Mucosa of descending colon (tissue), 3 donors: ENCODE results near the gene TMTC1. TPM values are rescaled to one million over a fixed set of nuclear protein-coding genes. Genes with fewer than 3 reads are reported as not detected.

Source experiments
- ATAC-seq: fragments of 200-7000 bp; cut with Tn5 transposase; one replicate; pipeline ENCODE4 v1.9.1; 2020; ENCODE audit warnings: mild to moderate bottlenecking, moderate library complexity
- DNase-seq, 3 donors: peaks; one replicate each; pipeline ENCODE4 v3.0.0-alpha.2; 2020
- H3K36me3 ChIP-seq: fragments of 200-600 bp; one replicate; pipeline ENCODE4 v1.8.0; 2021; ENCODE audit warnings: low read depth, mild to moderate bottlenecking
- H3K4me1 ChIP-seq: fragments of 200-600 bp; one replicate; pipeline ENCODE4 v1.8.0; 2021; ENCODE audit warnings: low read depth, mild to moderate bottlenecking
- H3K4me3 ChIP-seq: fragments of 200-600 bp; one replicate; pipeline ENCODE4 v1.8.0; 2021; ENCODE audit warnings: mild to moderate bottlenecking
- H3K9me3 ChIP-seq: fragments of 200-600 bp; one replicate; pipeline ENCODE4 v1.8.0; 2021; ENCODE audit warnings: mild to moderate bottlenecking
- intact Hi-C, 2 donors: fragments of 100-400 bp; cut with DNase I in 1 of 2; cut with micrococcal nuclease in 1 of 2; formaldehyde crosslinking; loops; one replicate each; pipeline versions ENCODE4 v1.11.0 to v1.11.1; 2022; cut with DNase I, micrococcal nuclease
- total RNA-seq, 3 donors: library from RNA; stranded (reverse); fragmentation: NEBNext Ultra II Directional in 2 of 3; extraction: Animal tissue kit (Norgen Biotek cat#: 25700) in 2 of 3; gene quantifications; one replicate each; pipeline versions ENCODE4 v1.2.1 to v1.2.4, GENCODE V29; 2021 to 2023
- TF ChIP-seq, protein P1 (sequence below): fragments of 200-600 bp; IDR thresholded peaks from one replicate; pipeline ENCODE4 v1.8.0; 2022; ENCODE audit warnings: antibody characterized with exemption, mild to moderate bottlenecking
- donor health status: DM: no; HTN: no; CAD: no; lungs with moderate emphysema.
- donor health status: DM: no; HTN: no; CAD: no.
- donor health status: DM: no; HTN: yes; CAD: no.

The TMTC1 gene
- total RNA-seq, 3 donors from 2014 or later = 2.5 to 49.1 (median 10.5) TPM

GRCh38 chr12:29510591-29511185 is 273.1 kb downstream of the TMTC1 start:
- DNase-seq = no peak
- TF ChIP-seq, protein P1, sequence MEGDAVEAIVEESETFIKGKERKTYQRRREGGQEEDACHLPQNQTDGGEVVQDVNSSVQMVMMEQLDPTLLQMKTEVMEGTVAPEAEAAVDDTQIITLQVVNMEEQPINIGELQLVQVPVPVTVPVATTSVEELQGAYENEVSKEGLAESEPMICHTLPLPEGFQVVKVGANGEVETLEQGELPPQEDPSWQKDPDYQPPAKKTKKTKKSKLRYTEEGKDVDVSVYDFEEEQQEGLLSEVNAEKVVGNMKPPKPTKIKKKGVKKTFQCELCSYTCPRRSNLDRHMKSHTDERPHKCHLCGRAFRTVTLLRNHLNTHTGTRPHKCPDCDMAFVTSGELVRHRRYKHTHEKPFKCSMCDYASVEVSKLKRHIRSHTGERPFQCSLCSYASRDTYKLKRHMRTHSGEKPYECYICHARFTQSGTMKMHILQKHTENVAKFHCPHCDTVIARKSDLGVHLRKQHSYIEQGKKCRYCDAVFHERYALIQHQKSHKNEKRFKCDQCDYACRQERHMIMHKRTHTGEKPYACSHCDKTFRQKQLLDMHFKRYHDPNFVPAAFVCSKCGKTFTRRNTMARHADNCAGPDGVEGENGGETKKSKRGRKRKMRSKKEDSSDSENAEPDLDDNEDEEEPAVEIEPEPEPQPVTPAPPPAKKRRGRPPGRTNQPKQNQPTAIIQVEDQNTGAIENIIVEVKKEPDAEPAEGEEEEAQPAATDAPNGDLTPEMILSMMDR = no peak
- H3K9me3 ChIP-seq = no peaks in the 10 kb centered on the region
- no peaks in the 10 kb centered on the region for H3K36me3 ChIP-seq
- no peak overlapping the region for H3K4me3 ChIP-seq
- intact Hi-C loops = no loop called here
- no peaks in the 10 kb centered on the region for H3K4me1 ChIP-seq
- no peak for ATAC-seq

DNA sequence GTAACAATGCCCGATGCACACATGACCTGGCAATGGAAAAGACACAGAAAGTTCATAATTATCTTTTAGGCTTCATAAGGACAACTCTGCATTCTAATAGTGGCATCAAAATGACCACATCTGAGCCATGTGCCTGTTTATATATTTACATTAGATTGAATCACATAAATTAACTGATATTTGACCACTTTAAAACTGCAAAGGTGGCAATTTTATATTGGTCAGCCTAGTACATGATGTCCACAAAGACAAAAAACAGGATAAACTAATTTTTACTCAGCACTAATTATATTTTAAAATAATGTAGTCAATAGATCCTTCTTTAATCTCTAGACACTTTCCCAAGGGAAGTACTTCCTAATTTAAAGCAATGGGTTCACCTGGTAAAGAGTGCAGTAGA is 274.2 kb downstream of the TMTC1 start:
- intact Hi-C loops = no loop called here
- DNase-seq = no peak
- ATAC-seq = no peak

GRCh38 chr12:29508949-29509348 is 274.8 kb downstream of the TMTC1 start:
- Histone ChIP-seq H3K4me3 (no peak overlapping the region), H3K36me3 (no peaks in the 10 kb centered on the region), H3K9me3 (no peaks in the 10 kb centered on the region), H3K4me1 (no peaks in the 10 kb centered on the region)
- TF ChIP-seq, protein P1 = no peak
- intact Hi-C loops = no loop called here
- ATAC-seq (no peak), DNase-seq (no peak)

More for the DNA sequence above, 274.2 kb downstream of the TMTC1 start:
- TF ChIP-seq, protein P1 = no peak
- H3K36me3 ChIP-seq = no peaks in the 10 kb centered on the region
- no peaks in the 10 kb centered on the region for H3K4me1 ChIP-seq
- H3K4me3 ChIP-seq = no peak overlapping the region
- no peaks in the 10 kb centered on the region for H3K9me3 ChIP-seq

- Histone ChIP-seq H3K4me3 (no peak overlapping the region), H3K36me3 (no peaks in the 10 kb centered on the region), H3K4me1 (no peaks in the 10 kb centered on the region), H3K9me3 (no peaks in the 10 kb centered on the region)
- ATAC-seq (no peak), DNase-seq (no peak)
- intact Hi-C loops = no loop called here
- TF ChIP-seq, protein P1 = no peak
Measured at GRCh38 chr12:29505122-29505521, 278.6 kb downstream of the TMTC1 start.

- ATAC-seq (no peak), DNase-seq (no peak)
- TF ChIP-seq, protein P1 = no peak
- Histone ChIP-seq H3K4me3 (no peak overlapping the region), H3K4me1 (no peaks in the 10 kb centered on the region), H3K9me3 (no peaks in the 10 kb centered on the region), H3K36me3 (no peaks in the 10 kb centered on the region)
- intact Hi-C loops = no loop called here
Measured at GRCh38 chr12:29503283-29503682, 280.5 kb downstream of the TMTC1 start.

DNA sequence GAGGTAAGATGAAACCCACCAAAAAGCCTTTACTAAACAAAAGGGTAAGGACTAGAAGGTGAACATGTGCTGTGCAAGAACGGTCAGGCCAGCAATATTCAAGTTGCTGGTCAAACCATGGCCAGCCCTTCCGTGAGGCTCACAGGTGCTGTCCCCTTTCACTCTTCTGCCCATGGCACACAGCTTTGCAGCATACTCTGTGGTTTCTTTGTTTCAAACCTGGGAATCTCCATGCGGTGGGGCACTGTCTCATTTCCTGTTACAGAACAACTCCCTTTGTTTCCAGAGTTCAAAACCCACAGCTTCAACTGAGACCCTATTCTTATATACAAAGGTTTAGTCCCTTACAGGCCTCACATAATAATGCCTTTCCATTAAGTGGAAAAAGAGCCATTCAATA is 284.5 kb downstream of the TMTC1 start:
- TF ChIP-seq, protein P1 = no peak
- Histone ChIP-seq H3K36me3 (no peaks in the 10 kb centered on the region), H3K4me3 (no peak overlapping the region), H3K9me3 (no peaks in the 10 kb centered on the region), H3K4me1 (no peaks in the 10 kb centered on the region)
- DNase-seq (no peak), ATAC-seq (no peak)
- intact Hi-C loops = no loop called here
